GM18520 (cell line): ENCODE data around the gene MUC5AC.

Experiments used
- ATAC-seq: cut with Tn5 transposase; IDR thresholded peaks from one replicate; pipeline ENCODE4 v1.9.1; 2021; ENCODE audit not compliant: unreplicated experiment

MUC5AC gene

DNA sequence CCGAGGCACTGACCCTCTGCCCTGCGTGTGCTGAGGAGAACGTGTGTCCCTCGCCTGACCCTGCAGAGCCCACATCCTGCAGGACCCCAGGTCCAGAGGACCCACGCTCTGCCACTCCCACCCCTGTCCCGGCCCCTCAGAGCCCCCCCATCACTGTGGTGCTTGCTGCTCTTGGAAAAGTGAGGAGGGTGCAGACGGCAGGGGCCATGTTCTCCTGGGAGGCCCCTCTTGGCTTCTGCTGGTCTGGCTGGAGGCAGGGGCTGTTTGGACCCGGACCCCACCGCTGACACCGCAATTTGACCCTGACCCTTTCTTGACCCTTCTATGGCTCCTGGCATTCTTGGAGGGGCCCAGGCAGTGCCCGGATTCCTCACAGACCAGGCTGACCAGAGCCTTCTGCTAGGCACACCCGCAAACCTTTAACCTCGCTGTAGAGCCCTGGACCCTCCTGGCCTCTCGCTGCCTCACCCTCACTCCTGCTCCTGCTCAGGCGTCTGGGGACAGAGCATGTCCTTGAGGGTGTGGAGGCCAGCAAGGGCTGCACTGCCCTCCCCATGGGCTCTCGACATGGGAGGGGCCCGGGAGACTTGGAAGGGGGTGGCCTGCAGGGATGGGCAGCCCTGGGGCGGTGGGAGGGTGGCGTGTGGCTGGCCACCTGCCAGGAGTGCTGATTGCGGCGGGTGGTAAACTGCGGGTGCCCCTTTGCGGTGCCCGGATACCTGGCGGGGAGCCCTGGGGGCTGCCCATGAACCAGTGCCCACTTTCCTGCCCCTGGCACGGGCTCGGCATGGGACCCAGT is 37.0 kb upstream of the MUC5AC start:
- ATAC-seq: no peak

GRCh38 chr11:1121331-1121812 is 36.4 kb upstream of the MUC5AC start:
- ATAC-seq: no peak

DNA sequence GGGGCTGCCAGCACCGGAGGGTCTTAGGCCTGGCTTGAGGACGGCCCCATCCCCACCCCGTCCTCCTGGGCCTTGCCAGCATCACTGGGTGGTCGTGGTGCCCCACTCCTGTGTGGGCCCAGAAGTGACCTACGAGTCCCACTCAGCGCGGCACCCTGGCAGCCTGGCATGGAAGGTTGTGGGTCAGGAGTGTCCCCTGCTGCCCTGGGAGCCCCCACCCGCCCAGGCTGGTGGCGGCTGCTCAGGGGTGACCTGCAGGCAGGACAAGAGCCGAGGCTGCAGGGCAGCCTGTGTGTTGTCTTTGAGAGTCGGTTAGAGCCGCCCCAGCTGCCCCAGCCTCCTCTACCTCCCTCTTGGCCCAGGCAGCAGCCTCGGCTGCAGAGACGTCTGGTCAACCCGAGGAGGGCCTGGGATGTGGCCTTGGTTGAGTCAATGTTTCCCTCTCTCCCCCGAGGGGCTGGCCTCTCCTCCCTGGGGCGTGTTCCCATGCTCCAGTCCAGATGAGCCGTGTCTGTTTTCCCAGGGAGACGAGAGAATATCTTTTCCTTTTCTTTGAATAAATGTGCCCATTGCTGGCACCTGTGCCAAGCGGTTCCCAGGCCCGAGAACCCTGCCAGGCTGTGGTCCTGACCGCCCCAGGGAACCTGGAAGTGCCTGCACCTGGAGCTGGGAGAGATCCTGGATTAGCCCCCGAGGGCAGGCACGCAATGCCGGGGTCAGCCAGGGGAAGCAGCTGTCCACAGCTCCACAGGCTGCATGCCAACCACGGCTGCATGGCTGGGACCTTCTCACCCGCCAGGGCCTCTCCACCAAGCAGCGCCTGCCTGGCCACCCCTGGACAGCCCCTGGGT is 35.7 kb upstream of the MUC5AC start:
- no peak for ATAC-seq

DNA sequence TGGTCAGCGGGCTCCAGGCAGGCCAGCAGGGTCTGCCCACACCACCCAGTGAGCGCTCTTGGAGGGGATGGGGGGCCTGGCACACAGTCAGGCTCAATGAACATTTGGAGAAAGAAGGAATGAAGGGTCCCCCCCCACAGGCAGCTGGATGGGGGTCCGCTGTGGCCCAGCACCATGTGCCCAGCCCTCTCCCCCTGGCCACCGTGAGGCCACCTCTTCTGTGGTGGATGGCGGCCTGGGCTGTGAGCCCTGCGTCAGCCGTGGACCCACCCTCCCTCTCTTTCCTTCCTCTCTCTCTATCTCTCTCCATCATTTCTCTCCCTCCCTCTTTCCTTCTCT is 35.1 kb upstream of the MUC5AC start:
- no peak for ATAC-seq

- no peak for ATAC-seq
These were observed 33.8 kb upstream of the MUC5AC start for GRCh38 chr11:1123970-1124369.

- ATAC-seq: no peak
These were observed 31.9 kb upstream of the MUC5AC start for GRCh38 chr11:1125803-1126202.

- ATAC-seq: no peak
These were observed 31.2 kb upstream of the MUC5AC start for GRCh38 chr11:1126491-1126926.

GRCh38 chr11:1126935-1127663 is 30.7 kb upstream of the MUC5AC start:
- no peak for ATAC-seq

DNA sequence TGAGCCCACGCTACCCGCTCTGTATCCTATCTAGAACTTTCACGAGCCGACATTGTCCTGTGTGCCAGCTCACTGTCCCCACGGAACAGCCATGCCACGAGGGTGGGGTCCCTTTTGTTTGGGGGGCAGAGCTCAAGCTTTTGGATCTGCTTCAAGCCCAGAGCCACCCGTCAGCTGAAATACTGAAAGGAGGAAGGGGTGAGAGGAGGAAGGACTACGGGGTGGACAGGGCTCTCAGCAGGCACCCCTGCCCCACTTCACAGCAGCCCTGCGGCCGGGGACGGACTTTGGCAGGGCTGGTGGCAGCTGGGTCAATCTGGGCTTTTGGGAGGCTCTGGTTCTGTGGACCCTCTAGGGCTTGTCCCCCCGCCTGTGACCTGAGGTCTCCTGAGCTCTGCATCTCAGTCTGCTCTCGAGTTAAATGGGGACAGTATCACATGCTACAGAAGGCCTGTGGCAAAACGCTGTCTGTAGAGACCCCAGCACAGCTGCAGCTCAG is 30.0 kb upstream of the MUC5AC start:
- ATAC-seq: no peak

DNA sequence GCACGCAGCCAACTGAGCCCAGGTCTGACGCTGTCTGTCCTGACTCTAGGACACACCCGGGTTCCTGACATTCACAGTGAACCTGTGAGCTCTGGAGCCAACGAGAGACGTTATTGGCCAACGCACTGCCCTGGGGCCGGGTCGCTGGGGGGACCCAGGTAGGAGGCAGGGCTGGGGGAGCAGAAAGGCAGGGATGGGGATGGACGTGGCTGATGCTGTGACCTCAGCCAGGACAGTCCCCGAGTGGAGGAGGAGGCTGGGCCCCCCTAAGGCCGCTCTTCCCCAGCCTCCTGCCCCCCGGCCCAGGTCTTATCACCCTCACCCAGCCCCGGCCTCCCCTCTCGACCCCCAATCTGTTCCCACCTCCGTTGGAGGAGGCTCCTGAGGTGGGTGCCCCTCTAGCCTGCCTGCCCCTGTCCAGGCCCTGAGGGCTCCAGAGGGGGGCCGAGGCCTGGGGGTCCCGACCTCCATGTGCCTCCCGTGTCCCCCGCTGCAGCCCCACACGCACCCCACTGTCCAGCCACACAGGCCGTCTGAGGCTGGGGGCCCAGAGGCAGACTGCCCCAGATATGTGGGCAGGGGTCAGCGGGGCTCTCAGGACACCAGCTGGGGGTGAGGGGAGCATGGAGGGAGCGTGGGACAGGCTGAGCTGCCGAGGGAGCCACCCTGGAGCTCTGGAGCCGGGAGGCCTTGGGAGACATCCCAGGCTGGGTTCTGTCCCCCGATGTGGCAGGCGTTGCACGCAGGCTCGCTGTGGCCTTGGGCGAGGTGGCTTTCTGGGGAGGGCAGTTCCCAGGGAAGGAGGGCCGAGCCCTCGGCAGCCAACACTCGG is 29.2 kb upstream of the MUC5AC start:
- ATAC-seq: no peak

- ATAC-seq: no peak
These were observed 28.6 kb upstream of the MUC5AC start for GRCh38 chr11:1129143-1129610.

DNA sequence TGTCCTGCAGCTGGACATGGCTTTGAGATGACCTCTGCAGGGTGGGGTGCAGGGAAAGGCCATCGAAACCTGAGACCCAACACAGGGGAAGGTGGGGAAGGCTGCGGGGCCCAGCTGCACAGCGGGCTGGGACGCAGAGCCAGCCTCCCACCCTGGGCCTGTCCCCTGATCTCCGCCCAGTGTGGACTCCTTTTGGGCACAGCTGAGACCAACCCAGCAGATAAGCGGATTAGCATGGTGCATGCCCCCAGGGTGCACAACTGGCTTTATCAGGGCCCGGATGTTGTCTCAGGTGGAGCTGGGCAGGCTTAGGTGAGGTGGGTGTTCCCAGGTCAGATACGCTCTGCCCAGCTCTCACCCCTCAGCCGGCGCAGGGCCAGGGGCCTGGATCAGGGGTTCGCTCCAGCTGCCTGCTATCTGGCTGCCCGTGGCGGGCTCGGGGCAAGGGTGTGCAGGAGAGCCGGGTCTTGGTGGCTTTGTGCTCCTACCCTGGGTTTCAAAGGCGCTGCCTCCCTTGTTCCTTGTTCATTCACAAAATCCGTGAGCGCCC is 28.1 kb upstream of the MUC5AC start:
- no peak for ATAC-seq

GRCh38 chr11:1130276-1131032 is 27.3 kb upstream of the MUC5AC start:
- ATAC-seq: no peak

DNA sequence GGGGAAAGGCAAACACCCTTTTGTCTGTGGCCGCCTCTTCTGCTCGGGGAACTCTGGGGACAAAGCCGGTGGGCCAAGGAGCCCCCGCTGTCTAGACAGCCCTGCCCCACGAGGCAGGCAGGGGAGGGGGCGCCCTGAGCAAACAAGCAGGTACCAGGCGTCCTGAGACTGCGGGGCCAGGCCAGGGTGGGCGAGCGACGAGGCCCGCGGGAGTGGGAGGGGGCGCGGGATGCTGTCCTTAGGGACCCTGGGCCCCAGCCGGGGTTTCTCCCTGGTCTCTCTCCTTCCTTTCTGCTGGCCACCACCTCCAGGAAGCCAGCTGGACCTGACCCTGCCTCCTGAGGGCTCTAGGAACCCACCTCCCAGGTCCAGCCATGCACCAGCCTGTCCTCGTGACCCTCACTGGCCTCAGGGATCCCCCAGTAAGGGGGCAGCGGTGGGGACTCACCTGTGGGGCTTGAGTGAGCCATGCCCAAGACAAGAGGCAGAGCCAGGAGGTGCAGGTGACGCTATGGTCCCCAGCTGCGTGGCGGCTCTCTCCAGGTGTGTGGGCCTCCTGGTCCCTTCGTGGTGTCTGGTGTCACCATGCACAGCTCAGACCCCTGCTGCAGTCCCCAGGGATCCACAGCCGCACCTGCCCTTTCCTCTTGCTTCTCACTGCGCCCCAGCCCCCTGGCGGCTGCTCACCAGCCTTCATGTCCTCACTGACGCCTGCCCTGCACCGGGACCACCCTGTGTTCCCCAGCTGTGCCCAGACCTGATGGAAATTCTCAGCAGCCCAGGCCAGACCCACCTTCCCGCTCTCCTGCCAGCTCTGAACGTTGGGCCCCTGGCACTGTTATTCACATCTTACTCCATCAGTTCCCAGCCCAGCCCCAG is 26.5 kb upstream of the MUC5AC start:
- ATAC-seq: no peak

- no peak for ATAC-seq
These were observed 22.8 kb upstream of the MUC5AC start for GRCh38 chr11:1134848-1135445.

DNA sequence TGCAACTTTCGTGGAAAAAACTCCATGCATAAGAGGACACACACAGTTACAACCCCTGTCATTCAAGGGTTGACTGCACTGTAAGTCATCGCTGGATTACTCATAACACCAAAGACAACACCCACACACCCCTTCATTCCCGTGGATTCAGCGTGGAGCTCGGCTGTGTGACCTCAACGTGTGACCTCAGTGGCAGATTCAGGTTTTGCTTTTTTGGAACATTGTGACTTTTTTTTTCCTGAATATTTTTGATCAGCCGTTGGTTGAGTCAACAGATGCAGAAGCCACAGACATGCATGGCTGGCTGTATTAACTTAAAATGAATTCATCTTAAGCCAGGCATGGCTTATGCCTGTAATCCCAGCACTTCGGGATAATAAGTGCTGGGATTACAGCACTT is 19.7 kb upstream of the MUC5AC start:
- ATAC-seq: no peak

DNA sequence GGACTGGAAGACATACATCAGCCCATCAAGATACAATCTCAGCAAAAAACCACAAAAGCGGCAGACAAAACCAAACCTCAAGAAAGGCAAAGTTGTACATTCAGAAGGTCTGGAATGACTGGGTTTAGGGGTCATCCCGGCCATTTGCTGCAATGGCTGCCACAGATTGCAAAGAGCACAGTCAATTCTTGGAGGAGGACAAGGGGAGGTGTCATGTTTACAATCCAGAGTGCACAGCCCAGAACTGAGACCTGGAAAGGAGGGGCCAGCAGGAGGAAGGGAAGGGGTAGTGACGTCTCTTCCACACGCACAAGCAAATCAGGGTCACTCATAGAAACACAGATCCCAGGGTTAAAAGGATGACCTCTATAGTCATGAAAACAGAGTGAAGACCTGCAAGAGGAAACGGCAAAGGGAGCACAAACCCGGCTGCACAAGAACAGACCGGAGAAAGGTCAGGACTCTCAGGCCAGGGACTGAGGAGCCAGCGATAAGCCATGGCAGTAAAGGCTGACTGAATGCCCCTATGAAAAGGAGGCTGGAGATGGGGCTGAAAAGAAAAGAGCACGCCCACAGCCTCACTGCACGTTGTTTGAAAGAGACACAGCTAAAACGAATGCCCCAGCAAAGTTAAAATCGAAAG is 18.2 kb upstream of the MUC5AC start:
- no peak for ATAC-seq
